Measurements from ENCODE around the gene NUP107.

- no peak for TF ChIP-seq CTCF (conservative IDR thresholded peaks at IDR 0.05; ENCODE audit: low read length)
- no peak for TF ChIP-seq EZH2phosphoT487 (IDR thresholded peaks at IDR 0.05; ENCODE audit: borderline replicate concordance, low read depth, low read length)
Measured at GRCh38 chr12:68671179-68671578, 15.6 kb upstream of the NUP107 start.

Measured in OCI-LY7 (cell line).